ENCODE data around the gene AQP5. TPM values are rescaled to one million over a fixed set of nuclear protein-coding genes. Genes with fewer than 3 reads are reported as not detected.

The AQP5 gene
- total RNA-seq, 1 experiment from 2014 or later: not detected

- DNase-seq (ENCODE audit: low read depth): no peak
Measured at GRCh38 chr12:49964849-49965624, 3.4 kb downstream of the AQP5 start.

- DNase-seq (ENCODE audit: low read depth): no peak
Measured at GRCh38 chr12:49965836-49966235, 4.2 kb downstream of the AQP5 start.

- DNase-seq (ENCODE audit: low read depth): no peak
Measured at GRCh38 chr12:49966511-49967041, 4.9 kb downstream of the AQP5 start.

- DNase-seq (ENCODE audit: low read depth): peak; percentile 70
Measured at GRCh38 chr12:49967042-49967776, 5.5 kb downstream of the AQP5 start.

- no peak for DNase-seq (ENCODE audit: low read depth)
Measured at GRCh38 chr12:49967777-49968250, 6.1 kb downstream of the AQP5 start.

GRCh38 chr12:49968471-49968870 is 6.8 kb downstream of the AQP5 start:
- DNase-seq (ENCODE audit: low read depth): no peak

GRCh38 chr12:49969027-49969426 is 7.4 kb downstream of the AQP5 start:
- DNase-seq (ENCODE audit: low read depth): peak; percentile 17

GRCh38 chr12:49969651-49970429 is 8.2 kb downstream of the AQP5 start:
- DNase-seq (ENCODE audit: low read depth): no peak

GRCh38 chr12:49970658-49971057 is 9.0 kb downstream of the AQP5 start:
- DNase-seq (ENCODE audit: low read depth): no peak

- no peak for DNase-seq (ENCODE audit: low read depth)
Measured at GRCh38 chr12:49971141-49971540, 9.5 kb downstream of the AQP5 start.

- DNase-seq (ENCODE audit: low read depth): no peak
Measured at GRCh38 chr12:49972129-49972528, 10.5 kb downstream of the AQP5 start.

- DNase-seq (ENCODE audit: low read depth): no peak
Measured at GRCh38 chr12:49972641-49973360, 11.1 kb downstream of the AQP5 start, which contains the start of gene AQP6. Gene AQP6 (plus strand): TSS chr12:49972947. CDS start chr12:49973174, 227 bp downstream.

GRCh38 chr12:49973361-49973830 is 11.7 kb downstream of the AQP5 start:
- no peak for DNase-seq (ENCODE audit: low read depth)

GRCh38 chr12:49974231-49974675 is 12.6 kb downstream of the AQP5 start:
- peak; percentile 56 for DNase-seq (ENCODE audit: low read depth)

- no peak for DNase-seq (ENCODE audit: low read depth)
Measured at GRCh38 chr12:49974677-49975317, 13.1 kb downstream of the AQP5 start.

- no peak for DNase-seq (ENCODE audit: low read depth)
Measured at GRCh38 chr12:49975318-49975761, 13.7 kb downstream of the AQP5 start.

GRCh38 chr12:49976557-49976956 is 14.9 kb downstream of the AQP5 start:
- no peak for DNase-seq (ENCODE audit: low read depth)

GRCh38 chr12:49978125-49978524 is 16.5 kb downstream of the AQP5 start:
- DNase-seq (ENCODE audit: low read depth): no peak

- no peak for DNase-seq (ENCODE audit: low read depth)
Measured at GRCh38 chr12:49979016-49979586, 17.4 kb downstream of the AQP5 start.

GRCh38 chr12:49979791-49980190 is 18.1 kb downstream of the AQP5 start:
- DNase-seq (ENCODE audit: low read depth): no peak
